HG03354 (cell line): ENCODE measurements around the gene ZNF765.
"Not testable (repeated sequence)": the region's sequence is repeated elsewhere in the genome, so short reads cannot be mapped to it uniquely, and the experiment has no call there.

Source experiments
- ATAC-seq: cut with Tn5 transposase; IDR thresholded peaks from one replicate; pipeline ENCODE4 v1.9.1; 2021; ENCODE audit warnings: mild to moderate bottlenecking; ENCODE audit not compliant: unreplicated experiment, poor library complexity, severe bottlenecking

ZNF765 gene

DNA sequence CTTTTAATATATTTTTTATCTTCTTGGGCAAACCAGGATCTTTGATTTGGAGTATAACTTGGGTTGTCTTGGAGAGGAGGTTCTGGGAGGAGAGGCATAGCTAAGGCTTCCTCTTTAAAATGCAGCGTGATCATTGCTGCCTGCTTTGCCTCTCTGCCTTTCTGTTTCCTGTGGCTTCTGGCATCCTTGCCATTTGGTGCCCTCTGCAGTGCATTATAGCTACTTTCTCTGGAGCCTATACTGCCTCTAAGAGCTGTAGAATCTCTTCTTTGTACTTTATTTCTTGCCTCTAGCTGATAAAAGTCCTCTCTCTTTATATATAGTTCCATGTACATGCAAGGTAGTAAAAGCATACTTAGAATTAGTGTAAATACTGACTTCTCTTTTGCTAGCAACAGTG is 79.9 kb downstream of the ZNF765 start:
- ATAC-seq = not testable (repeated sequence)

DNA sequence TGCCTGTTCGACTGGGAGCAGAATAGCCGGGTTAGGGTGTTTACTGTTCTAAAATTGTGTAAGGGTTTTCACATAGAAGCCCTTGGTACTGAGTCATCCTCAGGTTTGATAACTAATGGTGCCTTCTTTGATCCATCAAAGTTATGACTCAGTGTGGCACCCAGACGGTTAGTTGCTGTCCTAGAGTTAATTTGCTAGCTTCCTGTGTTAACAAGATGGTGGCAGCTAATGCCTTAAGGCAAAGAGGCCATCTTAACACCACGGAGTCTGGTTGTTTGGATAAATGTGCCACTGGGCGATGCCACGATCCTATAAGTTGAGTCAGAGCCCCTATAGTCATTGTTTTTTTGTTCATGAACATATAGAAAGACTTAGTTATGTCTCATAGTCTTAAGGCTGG is 80.5 kb downstream of the ZNF765 start:
- ATAC-seq = not testable (repeated sequence)
